ENCODE data around the gene MCM3. TPM values are rescaled to one million over a fixed set of nuclear protein-coding genes. Genes with fewer than 3 reads are reported as not detected.

The MCM3 gene
- total RNA-seq, 3 donors from 2014 or later, result 32.1 to 43.6 (median 36.7) TPM

DNA sequence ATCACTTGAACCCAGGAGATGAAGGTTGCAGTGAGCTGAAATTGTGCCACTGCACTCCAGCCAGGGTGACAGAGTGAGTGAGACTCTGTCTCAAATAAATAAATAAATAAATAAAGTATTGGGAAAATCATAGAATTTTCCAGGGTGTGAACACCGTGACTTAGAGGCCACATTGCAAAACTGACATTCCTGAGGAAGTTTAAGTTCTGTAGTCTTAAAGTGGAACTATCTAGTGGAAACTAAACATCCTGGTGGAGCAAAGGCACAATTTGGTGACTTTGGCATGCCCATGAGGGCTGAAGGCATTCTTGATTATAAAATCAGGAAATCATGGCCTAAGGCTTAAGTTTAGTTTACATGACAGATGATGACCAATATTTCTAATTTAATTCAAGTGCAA lies 32.7 kb upstream of the MCM3 start:
- ATAC-seq, result no peak
- peaks cover 5% of the 10 kb centered on the region for H3K4me1 ChIP-seq (ENCODE audit: low read depth)
- intact Hi-C loops (cut with DNase I, micrococcal nuclease), result no loop called here
- no peak for DNase-seq
- H3K4me3 ChIP-seq, result no peak overlapping the region
- TF ChIP-seq, protein P1, sequence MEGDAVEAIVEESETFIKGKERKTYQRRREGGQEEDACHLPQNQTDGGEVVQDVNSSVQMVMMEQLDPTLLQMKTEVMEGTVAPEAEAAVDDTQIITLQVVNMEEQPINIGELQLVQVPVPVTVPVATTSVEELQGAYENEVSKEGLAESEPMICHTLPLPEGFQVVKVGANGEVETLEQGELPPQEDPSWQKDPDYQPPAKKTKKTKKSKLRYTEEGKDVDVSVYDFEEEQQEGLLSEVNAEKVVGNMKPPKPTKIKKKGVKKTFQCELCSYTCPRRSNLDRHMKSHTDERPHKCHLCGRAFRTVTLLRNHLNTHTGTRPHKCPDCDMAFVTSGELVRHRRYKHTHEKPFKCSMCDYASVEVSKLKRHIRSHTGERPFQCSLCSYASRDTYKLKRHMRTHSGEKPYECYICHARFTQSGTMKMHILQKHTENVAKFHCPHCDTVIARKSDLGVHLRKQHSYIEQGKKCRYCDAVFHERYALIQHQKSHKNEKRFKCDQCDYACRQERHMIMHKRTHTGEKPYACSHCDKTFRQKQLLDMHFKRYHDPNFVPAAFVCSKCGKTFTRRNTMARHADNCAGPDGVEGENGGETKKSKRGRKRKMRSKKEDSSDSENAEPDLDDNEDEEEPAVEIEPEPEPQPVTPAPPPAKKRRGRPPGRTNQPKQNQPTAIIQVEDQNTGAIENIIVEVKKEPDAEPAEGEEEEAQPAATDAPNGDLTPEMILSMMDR (IDR thresholded peaks at IDR 0.05), result no peak
- no peaks in the 10 kb centered on the region for H3K9me3 ChIP-seq
- H3K36me3 ChIP-seq (ENCODE audit: low read depth), result no peaks in the 10 kb centered on the region

DNA sequence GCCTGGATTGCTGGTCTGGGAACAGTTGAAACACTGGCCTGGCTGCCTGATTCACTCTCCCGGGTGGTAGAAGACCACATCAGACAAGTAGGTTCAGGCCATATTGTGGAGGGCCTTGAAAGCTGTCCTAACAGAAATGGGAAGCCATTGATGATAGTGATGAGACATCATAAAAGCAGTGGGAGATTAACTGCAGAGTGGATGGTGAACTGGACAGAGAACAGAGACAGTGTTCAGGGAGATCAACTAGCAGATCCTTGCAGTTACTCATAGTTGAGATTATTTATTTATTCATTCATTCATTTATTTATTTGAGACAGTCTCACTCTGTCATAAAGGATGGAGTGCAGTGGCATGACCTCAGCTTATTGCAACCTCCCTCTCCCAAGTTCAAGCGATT lies 30.2 kb upstream of the MCM3 start:
- no peaks in the 10 kb centered on the region for H3K36me3 ChIP-seq (ENCODE audit: low read depth)
- intact Hi-C loops (cut with DNase I, micrococcal nuclease), result no loop called here
- H3K4me1 ChIP-seq (ENCODE audit: low read depth), result peaks cover 2% of the 10 kb centered on the region
- TF ChIP-seq, protein P1 (IDR thresholded peaks at IDR 0.05), result no peak
- DNase-seq, result no peak
- ATAC-seq, result no peak
- no peaks in the 10 kb centered on the region for H3K9me3 ChIP-seq
- no peak overlapping the region for H3K4me3 ChIP-seq

DNA sequence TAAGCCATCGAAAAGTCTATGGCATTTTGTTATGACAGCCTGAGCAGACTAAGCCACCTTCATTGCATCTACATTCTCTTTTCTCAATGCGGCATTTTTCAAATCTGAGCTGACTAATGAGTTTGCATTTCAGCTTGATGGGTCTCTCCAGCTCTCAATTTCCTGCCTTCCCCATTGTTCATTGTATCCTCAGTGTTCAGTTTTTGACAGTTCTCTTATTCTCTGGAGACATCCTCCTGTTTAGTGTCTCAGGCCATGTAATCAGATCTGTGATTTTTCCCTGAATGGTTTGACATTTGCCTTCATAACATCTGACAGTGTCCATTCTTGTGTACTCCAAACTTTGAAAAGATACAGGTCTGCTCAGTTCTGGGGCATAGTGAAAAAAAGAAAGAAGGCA lies 27.9 kb upstream of the MCM3 start:
- H3K36me3 ChIP-seq (ENCODE audit: low read depth), result no peaks in the 10 kb centered on the region
- DNase-seq (no peak), ATAC-seq (no peak)
- intact Hi-C loops (cut with DNase I, micrococcal nuclease), result no loop called here
- H3K4me3 ChIP-seq, result no peak overlapping the region
- TF ChIP-seq, protein P1 (IDR thresholded peaks at IDR 0.05), result no peak
- peaks cover 2% of the 10 kb centered on the region for H3K4me1 ChIP-seq (ENCODE audit: low read depth)
- no peaks in the 10 kb centered on the region for H3K9me3 ChIP-seq

DNA sequence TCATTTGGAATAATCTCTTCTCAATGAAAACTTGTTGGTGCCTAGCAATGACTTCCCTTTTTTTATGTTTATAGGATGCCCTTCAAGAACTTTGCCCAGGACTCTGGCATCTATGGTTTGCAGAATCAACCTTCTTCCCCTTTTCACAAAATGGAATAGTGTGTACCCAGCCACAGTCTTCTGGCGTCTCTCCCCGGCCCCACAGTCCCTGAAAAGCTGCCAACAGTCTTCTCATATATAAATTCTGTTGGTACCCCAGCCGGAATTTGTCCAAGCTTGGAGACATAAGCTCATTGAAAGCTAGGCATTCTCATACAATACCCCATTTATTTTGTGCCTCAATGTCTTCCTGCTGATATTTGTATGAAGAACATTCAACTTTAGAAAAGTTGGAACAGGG lies 26.4 kb upstream of the MCM3 start:
- no peak for DNase-seq
- TF ChIP-seq, protein P1 (IDR thresholded peaks at IDR 0.05), result no peak
- ATAC-seq, result peak; percentile 13
- H3K4me1 ChIP-seq (ENCODE audit: low read depth), result peaks cover 2% of the 10 kb centered on the region
- H3K4me3 ChIP-seq, result no peak overlapping the region
- intact Hi-C loops (cut with DNase I, micrococcal nuclease), result no loop called here
- no peaks in the 10 kb centered on the region for H3K9me3 ChIP-seq
- H3K36me3 ChIP-seq (ENCODE audit: low read depth), result no peaks in the 10 kb centered on the region

DNA sequence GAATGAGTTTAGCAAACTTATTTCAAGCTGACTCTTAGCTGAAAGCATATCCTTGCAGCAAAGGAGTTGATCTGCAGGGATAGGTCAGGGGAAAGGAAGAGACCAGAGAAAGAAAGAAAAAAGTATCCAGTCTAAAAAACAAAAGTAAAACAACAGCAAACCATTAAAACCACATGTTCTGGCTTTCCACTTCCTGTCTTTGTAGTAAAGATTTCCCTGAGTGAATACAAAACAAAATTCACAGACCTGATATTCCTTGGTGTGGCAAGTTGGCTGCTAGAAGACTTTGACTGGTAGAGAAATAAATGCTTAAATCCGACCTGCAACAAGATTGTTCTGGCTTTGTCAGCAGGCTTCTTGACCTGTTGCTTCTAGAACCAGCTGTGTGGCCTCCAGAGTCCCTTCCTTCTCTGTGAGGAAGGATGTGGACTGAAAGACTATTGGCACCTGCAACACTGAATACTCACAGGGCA lies 23.4 kb upstream of the MCM3 start:
- peaks cover 22% of the 10 kb centered on the region for H3K4me1 ChIP-seq (ENCODE audit: low read depth)
- ATAC-seq (no peak), DNase-seq (no peak)
- intact Hi-C loops (cut with DNase I, micrococcal nuclease), result no loop called here
- TF ChIP-seq, protein P1 (IDR thresholded peaks at IDR 0.05), result no peak
- H3K4me3 ChIP-seq, result no peak overlapping the region
- no peaks in the 10 kb centered on the region for H3K36me3 ChIP-seq (ENCODE audit: low read depth)
- H3K9me3 ChIP-seq, result no peaks in the 10 kb centered on the region

Measured in mucosa of descending colon (tissue), 3 donors.